ENCODE data around the gene TSHZ2.

- TF ChIP-seq YY1 (IDR thresholded peaks at IDR 0.05; ENCODE audit: insufficient read depth, insufficient read length), result no peak
- TF ChIP-seq SUZ12 (IDR thresholded peaks at IDR 0.05; ENCODE audit: extremely low read depth, insufficient read depth, insufficient read length), result no peak
- TF ChIP-seq ZNF274 (IDR thresholded peaks at IDR 0.05; ENCODE audit: low read depth, low read length), result no peak
Observed at GRCh38 chr20:53337390-53338101, 365.4 kb downstream of the TSHZ2 start.

Data from NT2/D1 (cell line).